Right lobe of liver (tissue), 4 donors: Measurements from ENCODE around the gene CTXN1.

ENCODE experiments used
- POLR2A ChIP-seq: fragments of 450-650 bp; IDR thresholded peaks from one replicate; pipeline ENCODE4 v1.6.1; 2017; ENCODE audit warnings: antibody characterized with exemption, mild to moderate bottlenecking
- TF ChIP-seq, protein P1 (sequence below), 4 donors: fragments of 200-600 bp in 3 of 4; fragments of 450-650 bp in 1 of 4; IDR thresholded peaks; one replicate each; pipeline versions ENCODE4 v1.5.1 to v1.8.0; 2016 to 2022; ENCODE audit warnings: antibody characterized with exemption in 4 of 4, mild to moderate bottlenecking in 2 of 4
- donor health status: DM: no; HTN: no; CAD: no.
- donor health status: DM: no; HTN: no; CAD: no.
- donor health status: DM: no; HTN: yes; CAD: no.

DNA sequence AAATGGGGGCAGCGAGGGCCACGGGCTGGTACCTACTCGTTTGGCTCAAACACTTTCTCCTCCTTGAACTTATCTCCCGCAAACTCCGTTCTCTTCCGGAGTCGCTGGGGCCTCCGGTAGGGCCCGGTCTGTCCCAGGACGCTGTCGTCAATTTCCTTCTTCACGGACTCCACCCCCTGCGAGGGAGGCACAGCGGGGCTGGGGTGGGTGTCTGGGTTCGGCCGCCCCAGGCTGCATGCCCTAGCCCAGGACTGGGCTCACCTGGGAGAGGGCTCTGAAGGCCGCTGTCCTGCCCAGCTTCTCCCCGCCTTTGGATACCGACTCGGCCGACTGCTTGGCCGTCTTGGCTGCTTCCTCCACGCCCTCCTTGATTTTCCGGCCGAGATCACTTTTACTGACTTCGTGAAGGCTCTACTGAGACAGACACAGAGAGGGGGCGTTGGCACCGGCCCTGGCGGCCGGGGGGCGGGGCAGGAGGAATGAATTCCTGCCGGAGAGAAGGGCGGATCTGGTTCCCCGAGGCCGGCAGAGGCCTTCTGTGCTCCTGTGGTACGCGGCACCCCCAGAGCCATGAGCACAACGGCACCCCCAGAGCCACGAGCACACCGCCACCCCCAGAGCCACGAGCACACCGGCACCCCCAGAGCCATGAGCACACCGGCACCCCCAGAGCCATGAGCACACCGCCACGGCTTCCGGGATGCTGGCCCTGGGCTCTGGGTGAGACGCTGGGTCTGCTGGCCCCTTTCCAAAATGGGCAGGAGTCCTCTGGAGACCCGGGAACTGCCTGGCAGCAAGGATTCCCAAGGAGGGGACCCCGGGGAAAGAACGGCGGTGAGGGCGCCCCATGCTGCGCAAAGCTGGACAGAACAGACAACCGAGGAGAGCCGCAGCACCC lies 8.1 kb upstream of the CTXN1 start:
- no peak for TF ChIP-seq POLR2A
- TF ChIP-seq, protein P1, sequence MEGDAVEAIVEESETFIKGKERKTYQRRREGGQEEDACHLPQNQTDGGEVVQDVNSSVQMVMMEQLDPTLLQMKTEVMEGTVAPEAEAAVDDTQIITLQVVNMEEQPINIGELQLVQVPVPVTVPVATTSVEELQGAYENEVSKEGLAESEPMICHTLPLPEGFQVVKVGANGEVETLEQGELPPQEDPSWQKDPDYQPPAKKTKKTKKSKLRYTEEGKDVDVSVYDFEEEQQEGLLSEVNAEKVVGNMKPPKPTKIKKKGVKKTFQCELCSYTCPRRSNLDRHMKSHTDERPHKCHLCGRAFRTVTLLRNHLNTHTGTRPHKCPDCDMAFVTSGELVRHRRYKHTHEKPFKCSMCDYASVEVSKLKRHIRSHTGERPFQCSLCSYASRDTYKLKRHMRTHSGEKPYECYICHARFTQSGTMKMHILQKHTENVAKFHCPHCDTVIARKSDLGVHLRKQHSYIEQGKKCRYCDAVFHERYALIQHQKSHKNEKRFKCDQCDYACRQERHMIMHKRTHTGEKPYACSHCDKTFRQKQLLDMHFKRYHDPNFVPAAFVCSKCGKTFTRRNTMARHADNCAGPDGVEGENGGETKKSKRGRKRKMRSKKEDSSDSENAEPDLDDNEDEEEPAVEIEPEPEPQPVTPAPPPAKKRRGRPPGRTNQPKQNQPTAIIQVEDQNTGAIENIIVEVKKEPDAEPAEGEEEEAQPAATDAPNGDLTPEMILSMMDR (IDR thresholded peaks at IDR 0.05), result no peak
